Neural cell (in vitro differentiated cells): ENCODE results near the gene PFKFB3.

Source experiments
- EZH2 ChIP-seq: fragments of 200-600, 300-800 bp; shearing (Covaris generic), sonication (generic); IDR thresholded peaks from 2 replicates; pipeline ENCODE4 v1.6.1; 2014; ENCODE audit warnings: antibody characterized with exemption, low read length, borderline replicate concordance, mild to moderate bottlenecking; ENCODE audit not compliant: insufficient read depth, poor library complexity, severe bottlenecking
- TF ChIP-seq, protein P1 (sequence below): fragments of 450-650 bp; IDR thresholded peaks from 2 replicates; pipeline ENCODE4 v1.5.1; 2014; ENCODE audit warnings: antibody characterized with exemption, mild to moderate bottlenecking, moderate library complexity; ENCODE audit not compliant: poor library complexity, severe bottlenecking

DNA sequence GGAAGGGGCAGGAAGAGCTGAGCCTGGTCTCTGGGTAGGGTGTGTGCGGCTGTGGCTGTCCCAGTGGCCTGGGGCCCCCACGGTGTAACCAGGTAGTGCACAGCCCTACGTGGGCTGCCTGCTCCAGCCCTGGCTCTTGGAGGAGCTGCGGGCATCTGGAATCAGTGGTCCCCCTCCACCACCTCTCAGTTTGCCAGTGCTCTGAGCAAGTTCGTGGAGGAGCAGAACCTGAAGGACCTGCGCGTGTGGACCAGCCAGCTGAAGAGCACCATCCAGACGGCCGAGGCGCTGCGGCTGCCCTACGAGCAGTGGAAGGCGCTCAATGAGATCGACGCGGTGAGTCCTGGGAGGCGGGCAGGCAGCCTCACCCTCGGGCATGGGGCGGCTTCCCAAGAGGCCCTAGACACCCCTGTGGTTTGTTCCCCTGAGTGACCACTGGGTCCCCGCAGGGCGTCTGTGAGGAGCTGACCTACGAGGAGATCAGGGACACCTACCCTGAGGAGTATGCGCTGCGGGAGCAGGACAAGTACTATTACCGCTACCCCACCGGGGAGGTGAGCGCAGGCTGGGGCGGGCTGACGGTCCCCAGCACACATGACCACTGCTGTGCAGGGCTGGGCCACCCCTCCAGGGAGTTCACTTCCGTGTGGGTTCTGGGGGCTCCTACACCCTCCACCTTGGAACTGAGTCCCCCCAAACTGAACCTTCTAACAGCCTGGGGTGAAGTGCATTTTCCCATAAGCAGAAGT is 18.6 kb downstream of the PFKFB3 start:
- no peak for TF ChIP-seq EZH2
- TF ChIP-seq, protein P1, sequence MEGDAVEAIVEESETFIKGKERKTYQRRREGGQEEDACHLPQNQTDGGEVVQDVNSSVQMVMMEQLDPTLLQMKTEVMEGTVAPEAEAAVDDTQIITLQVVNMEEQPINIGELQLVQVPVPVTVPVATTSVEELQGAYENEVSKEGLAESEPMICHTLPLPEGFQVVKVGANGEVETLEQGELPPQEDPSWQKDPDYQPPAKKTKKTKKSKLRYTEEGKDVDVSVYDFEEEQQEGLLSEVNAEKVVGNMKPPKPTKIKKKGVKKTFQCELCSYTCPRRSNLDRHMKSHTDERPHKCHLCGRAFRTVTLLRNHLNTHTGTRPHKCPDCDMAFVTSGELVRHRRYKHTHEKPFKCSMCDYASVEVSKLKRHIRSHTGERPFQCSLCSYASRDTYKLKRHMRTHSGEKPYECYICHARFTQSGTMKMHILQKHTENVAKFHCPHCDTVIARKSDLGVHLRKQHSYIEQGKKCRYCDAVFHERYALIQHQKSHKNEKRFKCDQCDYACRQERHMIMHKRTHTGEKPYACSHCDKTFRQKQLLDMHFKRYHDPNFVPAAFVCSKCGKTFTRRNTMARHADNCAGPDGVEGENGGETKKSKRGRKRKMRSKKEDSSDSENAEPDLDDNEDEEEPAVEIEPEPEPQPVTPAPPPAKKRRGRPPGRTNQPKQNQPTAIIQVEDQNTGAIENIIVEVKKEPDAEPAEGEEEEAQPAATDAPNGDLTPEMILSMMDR, result no peak
